ES-I3 (cell line): Measurements from ENCODE around the gene MRPL18.
"Not testable (repeated sequence)": the region's sequence is repeated elsewhere in the genome, so short reads cannot be mapped to it uniquely, and the experiment has no call there.

ENCODE experiments used
- H3K36me3 ChIP-seq: 2 replicates; pipeline ENCODE4 v1.6.1; 2013; ENCODE audit warnings: mild to moderate bottlenecking, low read length, control low read depth, moderate library complexity; ENCODE audit not compliant: insufficient read depth
- H3K4me1 ChIP-seq: 2 replicates; pipeline ENCODE4 v1.6.1; 2013; ENCODE audit warnings: mild to moderate bottlenecking, control low read depth, low read length; ENCODE audit not compliant: insufficient read depth
- H3K9ac ChIP-seq: 2 replicates; pipeline ENCODE4 v1.6.1; 2013; ENCODE audit warnings: low read depth, mild to moderate bottlenecking, low read length, moderate library complexity
- H3K9me3 ChIP-seq: 2 replicates; pipeline ENCODE4 v1.6.1; 2013; ENCODE audit warnings: mild to moderate bottlenecking, low read length, moderate library complexity; ENCODE audit not compliant: control insufficient read depth, insufficient read depth

MRPL18 gene

GRCh38 chr6:159790956-159791598 is 810 bp downstream of the MRPL18 start:
- Histone ChIP-seq H3K36me3 (peaks cover 23% of the 10 kb centered on the region), H3K4me1 (peaks cover 5% of the 10 kb centered on the region; the same call in 1 of the 2 replicates), H3K9me3 (no peaks in the 10 kb centered on the region)

GRCh38 chr6:159794976-159795375 is 4.7 kb downstream of the MRPL18 start:
- H3K9ac ChIP-seq, H3K9me3 ChIP-seq, H3K4me1 ChIP-seq: not testable (repeated sequence)
- H3K36me3 ChIP-seq: peaks cover 12% of the 10 kb centered on the region; the same call in 1 of the 2 replicates

More at GRCh38 chr6:159790956-159791598, 810 bp downstream of the MRPL18 start:
- peak overlapping the region; percentile 91 for H3K9ac ChIP-seq

- peaks cover 6% of the 10 kb centered on the region; the same call in 1 of the 2 replicates for H3K36me3 ChIP-seq
- H3K9ac ChIP-seq: no peak overlapping the region
- no peaks in the 10 kb centered on the region for H3K4me1 ChIP-seq
- no peaks in the 10 kb centered on the region for H3K9me3 ChIP-seq
Observed at GRCh38 chr6:159797554-159797953, 7.3 kb downstream of the MRPL18 start.

- Histone ChIP-seq H3K36me3 (no peaks in the 10 kb centered on the region), H3K9ac (no peak within 1 kb of the TSS), H3K4me1 (no peaks in the 10 kb centered on the region), H3K9me3 (no peaks in the 10 kb centered on the region)
Observed at GRCh38 chr6:159800141-159800865, 10.0 kb downstream of the MRPL18 start, which contains the start of gene PNLDC1. Gene PNLDC1 (plus strand): TSS chr6:159800276. CDS start chr6:159800308, 32 bp downstream.

- H3K9me3 ChIP-seq: no peaks in the 10 kb centered on the region
- H3K4me1 ChIP-seq: no peaks in the 10 kb centered on the region
- no peak overlapping the region for H3K9ac ChIP-seq
- H3K36me3 ChIP-seq: no peaks in the 10 kb centered on the region
Observed at GRCh38 chr6:159801935-159802334, 11.7 kb downstream of the MRPL18 start.

- no peak overlapping the region for H3K9ac ChIP-seq
- no peaks in the 10 kb centered on the region for H3K4me1 ChIP-seq
- no peaks in the 10 kb centered on the region for H3K36me3 ChIP-seq
- no peaks in the 10 kb centered on the region for H3K9me3 ChIP-seq
Observed at GRCh38 chr6:159804504-159804903, 14.2 kb downstream of the MRPL18 start.

- Histone ChIP-seq H3K36me3 (no peaks in the 10 kb centered on the region), H3K4me1 (no peaks in the 10 kb centered on the region), H3K9ac (no peak overlapping the region), H3K9me3 (no peaks in the 10 kb centered on the region)
Observed at GRCh38 chr6:159805440-159806020, 15.3 kb downstream of the MRPL18 start.

- no peaks in the 10 kb centered on the region for H3K36me3 ChIP-seq
- H3K9ac ChIP-seq: no peak overlapping the region
- H3K4me1 ChIP-seq: no peaks in the 10 kb centered on the region
- no peaks in the 10 kb centered on the region for H3K9me3 ChIP-seq
Observed at GRCh38 chr6:159806021-159806458, 15.8 kb downstream of the MRPL18 start.

GRCh38 chr6:159807150-159807858 is 17.0 kb downstream of the MRPL18 start:
- Histone ChIP-seq H3K9me3 (no peaks in the 10 kb centered on the region), H3K36me3 (no peaks in the 10 kb centered on the region), H3K4me1 (no peaks in the 10 kb centered on the region), H3K9ac (no peak overlapping the region)

GRCh38 chr6:159808647-159809046 is 18.4 kb downstream of the MRPL18 start:
- Histone ChIP-seq H3K36me3 (no peaks in the 10 kb centered on the region), H3K9me3 (no peaks in the 10 kb centered on the region), H3K4me1 (no peaks in the 10 kb centered on the region), H3K9ac (no peak overlapping the region)

GRCh38 chr6:159809149-159809548 is 18.9 kb downstream of the MRPL18 start:
- no peak overlapping the region for H3K9ac ChIP-seq
- H3K36me3 ChIP-seq: no peaks in the 10 kb centered on the region
- no peaks in the 10 kb centered on the region for H3K4me1 ChIP-seq
- no peaks in the 10 kb centered on the region for H3K9me3 ChIP-seq

- H3K4me1 ChIP-seq: no peaks in the 10 kb centered on the region
- H3K9ac ChIP-seq: no peak overlapping the region
- H3K36me3 ChIP-seq: no peaks in the 10 kb centered on the region
Observed at GRCh38 chr6:159813781-159814180, 23.5 kb downstream of the MRPL18 start.

GRCh38 chr6:159815410-159815809 is 25.1 kb downstream of the MRPL18 start:
- no peak overlapping the region for H3K9ac ChIP-seq
- no peaks in the 10 kb centered on the region for H3K9me3 ChIP-seq
- H3K4me1 ChIP-seq: peaks cover 2% of the 10 kb centered on the region; the same call in 1 of the 2 replicates
- no peaks in the 10 kb centered on the region for H3K36me3 ChIP-seq

More at GRCh38 chr6:159813781-159814180, 23.5 kb downstream of the MRPL18 start:
- H3K9me3 ChIP-seq: no peaks in the 10 kb centered on the region

- not testable (repeated sequence) for H3K4me1 ChIP-seq, H3K36me3 ChIP-seq
Observed at GRCh38 chr6:159816775-159817174, 26.5 kb downstream of the MRPL18 start.

More at GRCh38 chr6:159816775-159817174, 26.5 kb downstream of the MRPL18 start:
- not testable (repeated sequence) for H3K9ac ChIP-seq, H3K9me3 ChIP-seq
